ENCODE measurements around the gene TBC1D10B. TPM values are rescaled to one million over a fixed set of nuclear protein-coding genes. Genes with fewer than 3 reads are reported as not detected.

The TBC1D10B gene
- total and polyA plus RNA-seq, 2 experiments from 2014 or later: 29.3 to 37.9 TPM

DNA sequence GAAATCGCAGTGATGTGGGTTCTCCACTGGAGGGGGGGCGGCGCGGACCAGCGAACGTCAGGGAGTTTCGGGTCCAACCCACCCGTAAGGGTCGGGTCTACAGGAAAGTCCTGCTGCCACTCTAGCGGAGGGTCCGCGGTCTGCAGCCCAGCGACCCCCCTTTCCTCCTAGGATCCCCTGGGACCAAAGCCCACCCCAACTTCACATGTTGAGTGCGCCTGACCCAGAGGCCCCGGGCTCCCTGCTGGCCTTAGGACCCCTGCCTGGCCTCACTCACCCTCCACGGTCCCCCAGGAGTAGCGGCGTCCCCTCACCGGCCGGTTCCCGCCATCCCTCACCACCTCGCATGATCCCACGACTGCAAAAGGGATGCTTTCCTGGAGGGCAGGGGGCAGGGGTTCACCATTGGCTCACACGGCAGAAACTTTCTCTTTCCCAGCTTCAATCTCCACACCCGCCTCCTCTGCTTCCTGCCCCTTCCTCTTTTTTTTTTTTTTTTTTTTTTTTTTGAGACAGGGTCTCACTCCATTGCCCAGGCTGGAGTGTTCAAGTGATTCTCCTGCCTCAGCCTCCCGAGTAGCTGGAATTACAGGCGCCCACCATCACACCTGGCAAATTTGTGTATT is 9.0 kb upstream of the TBC1D10B start:
- peak overlapping the region; percentile 84 for H3K4me2 ChIP-seq
- H3K9me3 ChIP-seq (ENCODE audit: low read depth): no peaks in the 10 kb centered on the region
- DNase-seq (ENCODE audit: low spot score): peak; percentile 28
- H3K9me2 ChIP-seq (replicated peaks; ENCODE audit: insufficient read depth): no peaks in the 10 kb centered on the region
- 25% methylated on average over 22 of the region's 27 CpGs for WGBS (ENCODE audit: low lambda C conversion rate, missing lambda C conversion rate)
- peaks cover 6% of the 10 kb centered on the region for H3K79me2 ChIP-seq
- H3K36me3 ChIP-seq (replicated peaks; ENCODE audit: insufficient read depth, low read depth): no peaks in the 10 kb centered on the region
- no peaks in the 10 kb centered on the region for H4K20me1 ChIP-seq (ENCODE audit: insufficient read depth, poor library complexity, severe bottlenecking)
- TF ChIP-seq EZH2phosphoT487 (IDR thresholded peaks at IDR 0.05; ENCODE audit: low read depth, severe bottlenecking, unreplicated experiment): no peak
- TF ChIP-seq, protein P1, sequence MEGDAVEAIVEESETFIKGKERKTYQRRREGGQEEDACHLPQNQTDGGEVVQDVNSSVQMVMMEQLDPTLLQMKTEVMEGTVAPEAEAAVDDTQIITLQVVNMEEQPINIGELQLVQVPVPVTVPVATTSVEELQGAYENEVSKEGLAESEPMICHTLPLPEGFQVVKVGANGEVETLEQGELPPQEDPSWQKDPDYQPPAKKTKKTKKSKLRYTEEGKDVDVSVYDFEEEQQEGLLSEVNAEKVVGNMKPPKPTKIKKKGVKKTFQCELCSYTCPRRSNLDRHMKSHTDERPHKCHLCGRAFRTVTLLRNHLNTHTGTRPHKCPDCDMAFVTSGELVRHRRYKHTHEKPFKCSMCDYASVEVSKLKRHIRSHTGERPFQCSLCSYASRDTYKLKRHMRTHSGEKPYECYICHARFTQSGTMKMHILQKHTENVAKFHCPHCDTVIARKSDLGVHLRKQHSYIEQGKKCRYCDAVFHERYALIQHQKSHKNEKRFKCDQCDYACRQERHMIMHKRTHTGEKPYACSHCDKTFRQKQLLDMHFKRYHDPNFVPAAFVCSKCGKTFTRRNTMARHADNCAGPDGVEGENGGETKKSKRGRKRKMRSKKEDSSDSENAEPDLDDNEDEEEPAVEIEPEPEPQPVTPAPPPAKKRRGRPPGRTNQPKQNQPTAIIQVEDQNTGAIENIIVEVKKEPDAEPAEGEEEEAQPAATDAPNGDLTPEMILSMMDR (IDR thresholded peaks at IDR 0.05; ENCODE audit: poor library complexity): no peak
- TF ChIP-seq EZH2 (IDR thresholded peaks at IDR 0.05; ENCODE audit: borderline replicate concordance): no peak
- peak overlapping the region; percentile 40 for H3K4me3 ChIP-seq
- H3K4me1 ChIP-seq (ENCODE audit: insufficient read depth): peaks cover 11% of the 10 kb centered on the region
- H2AFZ ChIP-seq: peak overlapping the region; percentile 70
- no peaks in the 10 kb centered on the region for H3K27me3 ChIP-seq
- H3K27ac ChIP-seq: peak overlapping the region; percentile 92

DNA sequence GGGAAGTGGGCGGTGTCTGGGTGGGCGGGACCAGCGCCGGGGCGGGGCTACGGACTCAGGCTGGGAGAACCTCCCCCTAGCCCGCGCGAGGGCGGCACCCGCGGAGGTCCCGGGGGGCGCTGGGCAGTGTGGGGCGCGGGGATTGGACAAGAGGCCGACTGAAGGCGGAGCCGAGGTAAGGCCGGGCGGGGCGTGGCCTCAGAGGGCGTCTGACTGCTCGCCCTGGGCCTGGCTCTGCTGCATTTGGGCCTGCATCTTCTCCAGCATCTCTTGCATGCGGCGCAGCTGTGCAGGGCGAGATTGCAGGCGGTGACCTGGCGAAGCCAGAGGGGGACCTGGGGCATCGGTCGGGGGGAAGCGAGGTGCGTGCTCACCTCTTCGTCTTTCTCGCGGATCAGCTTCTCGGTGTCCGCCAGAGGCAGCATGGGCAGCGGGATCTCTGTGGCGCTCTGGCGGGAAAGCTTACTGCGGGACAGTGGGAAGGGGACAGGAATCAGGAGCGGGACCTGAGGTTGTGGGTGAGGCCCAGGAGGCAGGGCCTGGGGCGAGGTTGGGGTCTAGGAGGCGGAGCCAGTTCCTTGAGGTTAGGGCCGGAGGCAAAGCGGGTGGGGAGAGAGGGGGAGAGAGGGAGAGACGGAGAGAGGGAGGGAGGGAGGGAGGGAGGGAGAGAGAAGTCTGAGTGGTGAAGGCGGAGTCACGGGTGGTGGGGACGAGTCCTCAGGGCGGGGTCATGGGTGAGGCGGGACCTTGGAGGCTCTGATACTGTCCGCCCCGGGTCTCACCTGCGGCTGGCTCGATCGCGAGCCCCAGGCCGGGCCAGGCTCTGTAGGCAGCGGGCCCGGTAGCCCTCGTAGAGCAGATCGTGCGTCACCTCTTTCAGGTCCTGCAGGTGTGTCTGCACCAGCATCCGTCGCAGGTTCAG is 8.2 kb upstream of the TBC1D10B start:
- Histone ChIP-seq H3K36me3 (replicated peaks; ENCODE audit: insufficient read depth, low read depth) (no peaks in the 10 kb centered on the region), H2AFZ (peak overlapping the region; percentile 70), H3K27ac (peak overlapping the region; percentile 99), H3K4me2 (peak overlapping the region; percentile 84), H3K4me3 (peak overlapping the region; percentile 40), H3K9me3 (ENCODE audit: low read depth) (no peaks in the 10 kb centered on the region), H3K27me3 (no peaks in the 10 kb centered on the region), H3K9me2 (replicated peaks; ENCODE audit: insufficient read depth) (no peaks in the 10 kb centered on the region), H4K20me1 (ENCODE audit: insufficient read depth, poor library complexity, severe bottlenecking) (no peaks in the 10 kb centered on the region), H3K4me1 (ENCODE audit: insufficient read depth) (peaks cover 11% of the 10 kb centered on the region), H3K79me2 (peaks cover 6% of the 10 kb centered on the region)
- 1% methylated on average over 45 of the region's 67 CpGs for WGBS (ENCODE audit: low lambda C conversion rate, missing lambda C conversion rate)
- TF ChIP-seq EZH2phosphoT487 (IDR thresholded peaks at IDR 0.05; ENCODE audit: low read depth, severe bottlenecking, unreplicated experiment): no peak
- TF ChIP-seq, protein P1 (IDR thresholded peaks at IDR 0.05; ENCODE audit: poor library complexity): peak; percentile 21
- peak; percentile 99 for DNase-seq (ENCODE audit: low spot score)

DNA sequence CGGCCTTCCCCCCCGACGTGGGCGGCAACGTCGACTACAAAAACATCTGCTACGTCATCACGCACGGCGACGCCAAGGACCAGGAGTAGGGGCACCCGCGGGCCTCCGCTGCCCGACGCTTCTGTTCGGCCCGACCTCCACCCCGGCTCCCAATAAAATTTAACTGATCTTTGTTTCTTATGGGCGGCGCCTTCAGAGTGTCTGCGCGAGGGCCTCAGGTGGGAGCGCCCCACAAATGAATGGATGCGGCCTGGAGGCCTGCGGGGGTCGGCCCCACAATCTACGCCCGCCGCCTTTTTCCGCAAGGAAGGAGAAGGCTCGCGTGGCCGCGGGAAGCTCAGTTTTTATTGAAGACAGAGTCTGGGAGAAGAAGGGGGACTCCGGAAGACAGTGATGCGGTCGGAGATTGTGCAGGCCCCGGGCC is 7.5 kb upstream of the TBC1D10B start:
- Histone ChIP-seq H3K4me3 (peak overlapping the region; percentile 33), H3K9me2 (replicated peaks; ENCODE audit: insufficient read depth) (no peaks in the 10 kb centered on the region), H4K20me1 (ENCODE audit: insufficient read depth, poor library complexity, severe bottlenecking) (no peaks in the 10 kb centered on the region), H3K36me3 (replicated peaks; ENCODE audit: insufficient read depth, low read depth) (no peaks in the 10 kb centered on the region), H3K27me3 (no peaks in the 10 kb centered on the region), H3K27ac (peak overlapping the region; percentile 99), H3K4me1 (ENCODE audit: insufficient read depth) (peaks cover 11% of the 10 kb centered on the region), H3K4me2 (peak overlapping the region; percentile 84), H2AFZ (peak overlapping the region; percentile 68), H3K79me2 (peaks cover 6% of the 10 kb centered on the region), H3K9me3 (ENCODE audit: low read depth) (no peaks in the 10 kb centered on the region)
- DNase-seq (ENCODE audit: low spot score): peak; percentile 93
- TF ChIP-seq EZH2 (IDR thresholded peaks at IDR 0.05; ENCODE audit: borderline replicate concordance): no peak
- TF ChIP-seq, protein P1 (IDR thresholded peaks at IDR 0.05; ENCODE audit: poor library complexity): no peak
- TF ChIP-seq EZH2phosphoT487 (IDR thresholded peaks at IDR 0.05; ENCODE audit: low read depth, severe bottlenecking, unreplicated experiment): no peak
- under 1% methylated on average over 35 of the region's 39 CpGs for WGBS (ENCODE audit: low lambda C conversion rate, missing lambda C conversion rate)

Measured in hepatocyte (in vitro differentiated cells).